Measurements from ENCODE around the gene ASTE1.
"Not testable (repeated sequence)": the region's sequence is repeated elsewhere in the genome, so short reads cannot be mapped to it uniquely, and the experiment has no call there.

ASTE1 gene, protein sequence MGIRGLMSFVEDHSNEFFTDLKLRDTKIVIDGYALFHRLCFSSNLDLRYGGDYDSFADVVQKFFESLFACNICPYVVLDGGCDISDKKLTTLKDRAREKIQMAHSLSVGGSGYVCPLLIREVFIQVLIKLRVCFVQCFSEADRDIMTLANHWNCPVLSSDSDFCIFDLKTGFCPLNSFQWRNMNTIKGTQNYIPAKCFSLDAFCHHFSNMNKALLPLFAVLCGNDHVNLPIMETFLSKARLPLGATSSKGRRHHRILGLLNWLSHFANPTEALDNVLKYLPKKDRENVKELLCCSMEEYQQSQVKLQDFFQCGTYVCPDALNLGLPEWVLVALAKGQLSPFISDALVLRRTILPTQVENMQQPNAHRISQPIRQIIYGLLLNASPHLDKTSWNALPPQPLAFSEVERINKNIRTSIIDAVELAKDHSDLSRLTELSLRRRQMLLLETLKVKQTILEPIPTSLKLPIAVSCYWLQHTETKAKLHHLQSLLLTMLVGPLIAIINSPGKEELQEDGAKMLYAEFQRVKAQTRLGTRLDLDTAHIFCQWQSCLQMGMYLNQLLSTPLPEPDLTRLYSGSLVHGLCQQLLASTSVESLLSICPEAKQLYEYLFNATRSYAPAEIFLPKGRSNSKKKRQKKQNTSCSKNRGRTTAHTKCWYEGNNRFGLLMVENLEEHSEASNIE

DNA sequence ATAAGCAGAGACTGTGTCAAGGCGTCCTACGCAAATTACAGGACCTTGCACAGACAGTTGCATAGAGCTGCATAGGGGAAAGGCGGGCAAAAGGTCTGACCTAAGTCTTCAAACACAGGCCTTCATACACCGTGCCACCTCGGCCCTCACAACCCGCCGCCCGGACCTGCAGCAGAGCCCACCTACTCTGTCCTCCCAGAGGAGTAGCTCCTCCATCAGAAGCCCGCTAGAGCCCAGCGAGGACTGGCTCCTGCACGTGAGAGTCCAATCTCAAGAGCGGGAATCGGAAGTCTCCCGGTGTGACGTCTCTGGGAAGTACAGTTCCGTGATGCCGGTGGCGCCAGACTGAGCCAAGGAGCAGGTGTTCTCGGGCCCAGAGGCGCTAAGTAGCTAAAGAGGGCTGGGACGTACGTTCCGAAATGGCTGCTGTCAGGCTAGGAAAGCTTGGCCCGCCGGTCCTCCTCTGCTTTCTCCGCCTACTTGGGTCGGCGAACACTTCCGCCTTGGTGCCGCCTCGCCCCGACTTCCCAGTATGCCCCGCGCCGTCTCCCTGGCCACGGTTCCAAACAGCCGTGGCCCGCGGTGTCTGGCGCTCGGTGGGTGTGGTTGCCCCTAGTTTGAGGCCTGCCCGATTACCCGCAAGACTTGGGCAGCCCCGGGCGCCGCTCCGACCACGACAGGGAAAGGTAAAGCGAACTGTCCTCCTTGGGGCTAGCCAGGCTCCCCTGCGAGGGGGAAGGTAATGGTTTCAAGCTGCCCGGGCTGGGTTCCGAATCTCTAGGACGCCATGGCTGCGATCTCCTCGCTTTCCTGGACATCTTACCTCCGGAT, at the start of gene ASTE1, which contains the start of gene NEK11:
ASTE1 (minus strand) TSS at position 505 of the 831 bp plus-strand sequence. CDS start 1,519 bp downstream, outside the sequence.
NEK11 (plus strand) TSS at position 557 of the 831 bp plus-strand sequence. CDS start 2,832 bp downstream, outside the sequence.
- DNase-seq (ENCODE audit: insufficient read length, low spot score) (peak; percentile 76), FAIRE-seq (peak; percentile 96)

DNA sequence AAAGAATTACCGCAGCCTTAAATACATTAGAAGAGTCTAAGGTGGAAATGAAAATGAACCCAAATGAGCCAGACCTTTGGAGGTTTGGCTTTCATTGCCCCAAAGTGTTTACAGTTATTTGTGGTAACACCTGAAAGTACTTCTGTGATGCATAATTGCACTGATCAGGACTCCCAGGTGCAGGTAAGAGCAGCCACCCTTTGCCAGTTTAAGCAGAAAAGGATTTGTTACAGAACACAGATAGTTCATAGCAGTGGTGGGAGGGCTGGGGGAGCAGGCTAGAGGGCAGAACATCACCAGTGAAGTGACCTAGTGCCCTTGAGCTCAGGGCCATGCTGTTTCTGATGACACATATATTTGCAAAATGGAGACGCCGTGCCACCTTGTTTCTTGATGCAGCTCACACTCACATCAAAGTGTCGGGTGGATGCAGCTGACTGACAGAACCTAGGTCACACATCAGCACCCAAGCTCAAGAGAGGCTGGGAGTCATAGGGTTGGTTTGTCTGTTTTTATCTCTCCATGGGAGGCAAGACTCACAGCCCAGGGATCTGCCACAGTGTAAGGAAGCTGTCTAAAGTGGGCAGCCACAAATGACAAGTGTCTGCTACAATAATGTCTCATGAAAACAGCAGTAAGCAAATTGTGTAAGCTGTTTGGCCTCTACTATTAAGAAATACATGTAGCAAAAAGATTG, 49.2 kb upstream of the ASTE1 start:
- DNase-seq (ENCODE audit: insufficient read length, low spot score), result no peak
- no peak for FAIRE-seq

DNA sequence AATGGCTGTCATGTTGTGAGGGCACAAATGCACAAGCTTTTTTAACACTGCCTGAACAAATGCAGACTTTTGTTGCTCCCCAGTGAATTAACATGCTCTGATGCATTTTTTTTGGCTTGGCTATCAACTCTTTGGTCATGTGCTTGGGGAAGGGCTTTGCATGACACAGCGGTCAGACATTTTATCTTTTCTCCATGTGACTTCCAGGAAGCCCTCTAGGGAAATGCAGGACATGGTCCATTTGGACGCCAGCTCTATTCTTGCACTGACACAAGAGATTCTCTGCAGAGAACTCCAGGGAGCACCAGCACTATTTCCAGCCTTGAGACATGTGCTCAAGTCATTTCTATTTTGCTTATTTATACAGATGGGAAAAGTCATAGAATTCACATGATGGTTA, 46.2 kb upstream of the ASTE1 start:
- FAIRE-seq, result no peak
- no peak for DNase-seq (ENCODE audit: insufficient read length, low spot score)

DNA sequence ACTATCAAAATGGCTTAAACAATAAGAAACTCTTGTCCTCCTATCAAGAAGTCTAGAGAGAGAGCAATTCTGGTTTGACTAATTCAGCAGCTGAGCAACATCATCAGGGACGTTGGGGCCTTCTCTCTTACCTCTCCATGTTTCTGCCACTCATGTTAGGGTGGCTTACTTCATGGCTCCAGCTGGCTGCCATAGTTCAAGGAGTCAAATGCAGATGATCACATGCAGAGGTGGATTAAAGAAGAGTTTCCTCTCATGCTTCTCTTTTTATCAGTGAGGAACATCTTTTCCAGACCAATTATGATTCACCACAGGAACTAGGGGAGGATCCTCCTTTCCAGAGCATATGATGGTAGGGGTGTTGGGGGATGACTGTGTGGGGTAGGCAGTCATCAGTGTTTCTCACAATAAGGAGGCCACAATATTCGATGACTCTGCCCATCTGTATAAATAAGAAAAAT, 45.5 kb upstream of the ASTE1 start:
- FAIRE-seq, result no peak
- DNase-seq (ENCODE audit: insufficient read length, low spot score), result no peak

DNA sequence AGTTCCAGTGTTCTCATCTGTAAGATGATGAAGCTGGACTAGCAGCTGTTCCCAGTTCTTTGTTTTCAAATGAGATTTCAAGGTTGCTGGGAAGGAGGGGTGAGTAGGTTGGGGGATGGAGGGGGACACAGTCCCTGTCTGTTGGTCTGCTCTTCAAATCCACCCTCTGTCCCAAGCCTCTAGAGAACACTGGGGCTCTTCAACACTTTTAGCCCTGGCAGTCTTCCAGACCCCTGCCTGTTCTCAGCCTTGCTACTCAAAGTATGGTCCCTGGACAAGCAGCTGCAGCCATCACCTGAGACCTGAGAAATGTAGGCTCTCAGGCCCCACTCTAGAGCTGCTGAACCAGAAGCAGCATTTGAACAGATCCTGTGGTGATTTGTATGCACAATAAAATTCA, 41.4 kb upstream of the ASTE1 start:
- DNase-seq (ENCODE audit: insufficient read length, low spot score) (no peak), FAIRE-seq (no peak)

DNA sequence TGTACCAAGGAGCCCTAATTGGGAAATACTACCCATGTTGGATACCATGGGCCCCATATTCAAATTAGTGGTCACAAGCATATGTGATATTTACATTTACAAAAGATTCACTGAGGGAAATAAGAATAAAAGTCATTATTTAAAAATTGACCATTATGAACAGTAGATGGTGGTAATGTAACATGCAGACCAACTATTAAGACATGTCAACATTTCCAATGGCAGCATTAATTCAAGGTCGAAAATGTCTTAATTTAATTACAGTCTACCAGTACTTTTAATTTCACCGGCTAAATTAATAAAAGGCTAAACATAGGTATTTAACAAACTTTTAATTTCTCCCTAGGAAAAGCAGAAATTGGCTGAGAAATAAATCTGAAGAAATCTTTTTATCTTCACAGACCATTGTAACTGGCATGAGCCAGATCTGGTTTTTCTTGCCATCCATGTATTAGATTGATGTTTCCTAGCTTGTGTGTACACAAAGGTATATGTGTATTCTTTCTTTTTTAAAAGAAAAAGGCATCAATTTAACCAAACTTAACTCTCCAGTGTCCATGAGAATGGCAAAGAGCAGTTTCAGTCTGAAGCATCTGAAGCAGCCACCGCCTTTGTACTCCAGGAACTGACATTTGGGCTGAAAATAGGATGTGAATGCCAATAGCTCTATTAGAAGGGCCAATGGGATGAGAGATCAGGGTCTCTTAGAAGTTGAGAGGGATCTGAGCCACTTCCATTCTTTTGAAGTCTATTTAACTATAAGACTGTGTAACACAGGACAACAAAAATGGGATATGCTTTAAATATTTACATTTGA, 26.6 kb upstream of the ASTE1 start:
- DNase-seq (ENCODE audit: insufficient read length, low spot score), result no peak
- FAIRE-seq, result no peak

DNA sequence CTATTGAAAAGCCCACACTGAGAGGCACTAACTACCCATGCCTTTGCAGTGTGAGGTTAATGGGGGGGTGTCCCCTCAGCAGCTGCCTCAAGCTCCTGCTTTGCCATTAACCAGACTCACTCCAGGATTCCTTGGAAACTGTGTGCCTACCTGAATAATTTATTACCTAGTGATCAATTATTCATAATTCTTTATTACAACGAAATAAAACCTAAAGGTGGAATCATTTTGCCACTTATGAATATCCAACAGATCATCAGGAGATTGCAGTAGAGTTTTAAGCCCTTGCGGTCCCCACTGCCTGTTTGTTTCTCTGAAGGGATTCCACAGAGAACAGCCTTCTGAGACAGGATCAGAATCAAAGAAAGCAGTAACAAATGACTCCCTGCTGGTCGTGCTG, 23.4 kb upstream of the ASTE1 start:
- no peak for FAIRE-seq
- DNase-seq (ENCODE audit: insufficient read length, low spot score), result no peak

DNA sequence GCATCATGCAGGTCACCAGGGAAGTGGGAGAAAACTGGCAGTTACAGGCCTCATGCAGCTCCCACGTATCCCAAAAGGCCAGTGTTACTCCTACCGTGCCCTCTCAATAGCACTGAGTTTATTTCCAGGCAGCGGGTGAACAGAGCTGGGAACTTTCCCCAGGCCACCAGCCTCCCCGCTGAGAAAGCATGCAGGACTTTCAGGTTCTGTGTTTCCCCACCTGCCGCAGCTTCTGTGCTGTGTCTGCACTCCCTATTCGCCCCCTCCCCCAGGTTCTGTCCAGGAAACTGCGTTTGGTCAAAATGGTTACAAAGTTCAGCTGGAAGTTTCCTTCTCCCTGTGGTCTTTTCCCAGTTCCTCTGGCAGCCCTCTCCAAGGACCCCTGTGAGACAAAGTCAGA, 21.4 kb upstream of the ASTE1 start:
- FAIRE-seq, result no peak

DNA sequence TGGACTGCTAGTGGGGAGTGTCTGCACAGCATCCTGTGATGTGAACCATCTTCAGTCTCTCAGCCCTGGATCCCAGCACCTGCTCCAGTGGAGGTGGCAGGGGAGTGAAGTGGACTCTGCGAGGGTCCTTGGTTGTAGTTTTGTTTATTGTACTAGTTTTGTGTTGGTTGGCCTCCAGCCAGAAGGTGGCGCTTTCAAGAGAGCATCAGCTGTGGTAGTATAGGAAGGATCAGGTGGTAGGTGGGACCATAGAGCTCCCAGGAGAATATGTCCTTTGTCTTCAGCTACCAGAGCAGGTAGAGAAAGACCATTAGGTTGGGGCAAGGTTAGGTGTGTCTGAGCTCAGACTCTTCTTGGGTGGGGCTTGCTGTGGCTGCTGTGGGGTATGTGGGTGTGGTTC, 21.0 kb upstream of the ASTE1 start:
- DNase-seq (ENCODE audit: insufficient read length, low spot score) (no peak), FAIRE-seq (no peak)

More for the DNA sequence above, 21.4 kb upstream of the ASTE1 start:
- no peak for DNase-seq (ENCODE audit: insufficient read length, low spot score)

DNA sequence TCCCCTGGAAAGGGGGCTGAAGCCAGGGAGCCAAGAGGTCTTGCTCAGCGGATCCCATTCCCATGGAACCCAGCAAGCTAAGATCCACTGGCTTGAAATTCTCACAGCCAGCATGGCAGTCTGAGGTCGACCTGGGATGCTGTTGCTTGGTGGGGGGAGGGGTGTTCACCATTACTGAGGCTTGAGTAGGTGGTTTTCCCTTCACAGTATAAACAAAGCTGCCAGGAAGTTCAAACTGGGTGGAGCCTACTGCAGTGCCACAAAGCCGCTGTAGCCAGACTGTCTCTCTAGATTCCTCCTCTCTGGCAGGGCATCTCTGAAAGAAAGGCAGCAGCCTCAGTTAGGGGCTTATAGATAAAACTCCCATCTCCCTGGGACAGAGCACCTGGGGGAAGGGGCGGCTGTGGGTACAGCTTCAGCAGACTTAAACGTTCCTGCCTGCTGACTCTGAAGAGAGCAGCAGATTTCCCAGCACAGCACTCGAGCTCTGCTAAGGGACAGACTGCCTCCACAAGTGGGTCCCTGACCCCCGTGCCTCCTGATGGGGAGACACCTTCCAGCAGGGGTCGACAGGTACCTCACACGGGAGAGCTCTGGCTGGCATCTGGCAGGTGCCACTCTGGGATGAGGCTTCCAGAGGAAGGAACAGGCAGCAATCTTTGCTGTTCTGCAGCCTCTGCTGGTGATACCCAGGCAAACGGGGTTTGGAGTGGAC, 15.8 kb upstream of the ASTE1 start:
- FAIRE-seq, result not testable (repeated sequence)

DNA sequence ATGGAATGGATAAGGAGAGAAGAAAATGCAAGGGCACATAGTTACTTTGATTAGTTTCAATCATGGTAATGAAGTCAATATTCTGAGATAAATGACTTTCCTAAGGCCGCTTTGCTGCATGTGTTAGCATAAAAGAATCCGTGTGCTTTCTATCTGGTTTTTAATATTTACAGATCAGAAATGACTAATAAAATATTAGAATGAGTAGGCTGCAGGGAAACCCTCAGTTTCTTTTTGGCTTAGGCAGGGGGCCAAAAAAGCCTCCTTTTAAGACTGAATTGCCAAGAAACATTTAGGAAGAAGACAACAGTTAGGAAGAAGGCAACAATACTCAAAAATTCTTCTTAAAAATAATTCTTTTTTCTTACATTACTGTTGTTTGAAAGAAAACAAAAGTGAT, 11.7 kb upstream of the ASTE1 start:
- FAIRE-seq (no peak), DNase-seq (ENCODE audit: insufficient read length, low spot score) (no peak)

More for the DNA sequence above, 15.8 kb upstream of the ASTE1 start:
- DNase-seq (ENCODE audit: insufficient read length, low spot score), result not testable (repeated sequence)

DNA sequence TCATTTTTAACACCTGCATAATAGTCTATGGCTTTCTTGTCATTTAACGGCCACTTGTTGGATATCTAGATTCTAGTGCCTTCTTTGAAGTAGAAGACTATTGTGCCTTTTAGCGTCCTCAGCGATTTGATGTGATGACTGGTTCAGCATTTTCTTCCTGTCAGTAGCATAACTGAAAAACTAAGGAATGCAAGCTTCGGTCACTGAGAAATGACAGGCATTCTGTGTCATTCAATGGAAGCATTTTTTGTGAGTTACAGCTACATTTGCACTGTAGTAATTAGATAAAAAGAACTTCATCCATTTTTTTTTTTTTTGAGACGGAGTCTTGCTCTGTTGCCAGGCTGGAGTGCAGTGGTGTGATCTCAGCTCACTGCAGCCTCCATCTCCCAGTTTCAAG, 10.4 kb upstream of the ASTE1 start:
- DNase-seq (ENCODE audit: insufficient read length, low spot score) (no peak), FAIRE-seq (no peak)

DNA sequence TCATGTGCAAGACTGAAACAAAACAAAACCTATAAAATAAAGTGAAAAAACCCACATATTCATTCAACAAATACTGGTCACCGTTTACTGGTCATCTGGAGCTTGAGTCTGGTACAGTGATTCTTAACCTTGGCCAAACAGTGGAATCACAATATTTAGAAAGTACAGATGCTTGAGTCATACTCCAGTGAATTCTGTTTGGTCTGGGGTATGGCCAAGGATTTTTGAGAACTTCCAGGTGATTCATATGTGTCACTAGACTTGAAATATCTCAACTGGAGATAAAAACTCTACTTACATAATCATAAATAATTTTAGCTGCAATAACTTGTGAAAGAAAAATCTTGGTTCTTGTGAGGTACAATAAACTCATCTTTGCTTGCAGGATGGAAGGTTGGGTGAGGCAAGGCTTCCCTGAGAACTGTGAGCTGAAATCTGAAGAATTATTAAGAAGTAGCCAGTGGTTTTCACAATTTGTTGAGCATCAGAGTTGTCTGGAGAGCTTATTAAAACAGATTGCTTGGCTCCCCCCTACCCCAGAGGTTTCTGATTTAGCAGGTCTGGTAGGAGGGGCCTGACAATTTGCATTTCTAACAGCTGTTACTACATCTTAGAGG, 9.7 kb upstream of the ASTE1 start:
- DNase-seq (ENCODE audit: insufficient read length, low spot score), result no peak
- FAIRE-seq, result no peak

DNA sequence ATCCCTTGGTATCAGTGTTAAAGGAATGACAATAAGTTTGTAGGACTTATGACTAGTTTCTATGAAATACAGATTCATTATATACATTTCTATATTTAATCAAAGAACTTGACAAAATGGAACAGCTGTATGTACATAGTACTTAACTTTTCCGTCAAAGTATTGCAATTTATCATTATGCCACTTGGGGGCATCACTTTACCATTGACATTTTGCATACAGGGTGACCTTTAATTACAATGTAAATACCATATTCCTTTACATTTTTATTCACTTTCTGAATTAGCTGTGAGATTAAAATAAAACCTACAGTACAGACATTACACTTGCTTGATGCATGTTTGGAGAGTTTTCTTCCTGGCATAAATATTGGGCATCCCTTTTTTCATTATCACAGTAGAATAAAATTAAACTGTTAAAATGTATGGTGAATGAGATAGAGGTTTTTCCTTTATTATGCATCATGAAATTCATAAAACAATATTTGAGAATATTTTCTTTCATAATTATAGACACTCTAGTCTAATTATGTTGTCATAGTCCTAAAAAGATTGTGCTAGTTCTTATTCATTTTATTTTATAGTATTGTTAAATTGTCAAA, 7.0 kb upstream of the ASTE1 start:
- DNase-seq (ENCODE audit: insufficient read length, low spot score) (peak; percentile 5), FAIRE-seq (peak; percentile 80)

DNA sequence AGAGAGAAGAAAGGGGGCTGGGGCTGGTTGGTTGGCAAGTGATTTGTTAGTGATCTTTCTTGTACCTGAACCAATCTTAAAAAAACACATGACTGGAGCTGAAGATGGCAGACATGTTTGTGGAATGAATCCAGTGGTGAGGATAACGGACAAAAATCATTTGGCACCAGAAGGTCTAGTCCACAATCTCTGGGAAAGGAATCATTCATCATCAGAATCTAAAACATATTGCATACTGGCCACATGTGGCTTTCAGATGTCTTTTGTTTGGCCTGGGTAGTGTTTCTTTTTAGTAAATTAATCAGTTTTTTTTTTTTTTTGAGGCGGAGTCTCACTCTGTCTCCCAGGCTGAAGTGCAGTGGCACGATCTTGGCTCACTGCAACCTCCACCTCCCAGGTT, 5.0 kb upstream of the ASTE1 start:
- no peak for FAIRE-seq

DNA sequence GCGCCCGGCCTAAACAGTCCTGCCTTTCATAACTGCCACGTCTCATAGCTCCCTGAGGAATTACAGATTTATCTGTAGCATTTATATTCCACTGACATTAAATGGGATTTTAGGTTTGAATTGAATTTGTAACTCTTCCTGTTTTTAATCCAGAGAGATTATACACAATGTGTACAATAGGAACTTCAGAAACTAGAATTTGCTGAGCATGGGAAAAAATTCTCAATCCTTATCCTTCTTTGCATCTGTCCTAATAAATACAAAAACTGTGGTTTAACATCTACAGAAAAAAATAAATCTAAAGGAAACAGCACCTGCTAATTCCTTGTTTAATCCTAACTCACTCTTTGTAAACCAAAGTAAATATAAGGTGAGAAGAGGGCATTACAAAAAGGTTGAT, 2.2 kb upstream of the ASTE1 start:
- FAIRE-seq, result no peak
- DNase-seq (ENCODE audit: insufficient read length, low spot score), result no peak

More for the DNA sequence above, 5.0 kb upstream of the ASTE1 start:
- DNase-seq (ENCODE audit: insufficient read length, low spot score), result no peak

DNA sequence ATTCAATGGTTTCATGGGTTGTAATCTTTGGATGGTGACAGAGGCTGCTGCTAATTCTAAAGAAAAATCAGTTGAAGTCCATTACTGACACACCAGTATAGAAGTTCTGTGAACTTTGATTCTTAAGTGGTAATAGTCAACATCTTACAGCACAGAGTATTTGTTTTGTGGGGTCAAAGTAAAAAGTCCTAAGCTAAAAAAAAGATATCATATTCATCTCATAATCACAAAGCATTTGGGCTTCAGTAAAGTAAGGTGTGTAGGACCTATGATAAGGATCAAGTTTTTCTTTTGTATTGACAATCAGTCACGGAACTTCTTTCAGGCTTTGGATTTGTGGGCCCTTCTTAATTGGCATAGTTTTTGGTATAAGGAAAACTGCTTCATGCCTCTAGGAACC, 1.1 kb downstream of the ASTE1 start:
- DNase-seq (ENCODE audit: insufficient read length, low spot score) (no peak), FAIRE-seq (no peak)

DNA sequence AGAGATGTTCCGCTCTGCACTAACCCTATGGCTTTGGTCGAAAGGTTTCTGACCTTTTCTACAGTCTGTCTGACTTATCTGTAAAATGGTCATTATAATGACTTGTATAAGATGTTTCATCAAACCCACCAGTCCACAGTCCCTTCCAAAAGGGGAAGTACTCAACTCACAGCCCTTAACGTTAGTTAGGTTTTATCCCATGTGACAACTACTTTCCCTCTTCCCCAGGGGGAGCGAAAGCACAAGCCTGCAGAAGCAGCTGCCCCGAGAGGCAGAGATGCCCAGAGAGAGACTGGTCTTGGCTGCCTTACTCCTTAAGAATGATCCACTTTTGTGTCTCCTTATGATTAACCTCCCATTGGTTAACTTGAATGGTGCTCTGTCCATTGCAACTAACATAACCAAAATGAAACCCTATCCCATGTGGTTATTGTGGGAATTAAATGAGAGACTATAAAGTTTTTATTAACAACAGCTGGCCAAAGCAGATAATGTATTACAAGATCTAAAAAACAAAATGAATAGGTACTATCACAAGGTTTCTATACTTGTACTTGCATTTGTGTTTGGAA, 6.4 kb downstream of the ASTE1 start:
- FAIRE-seq (peak; percentile 66), DNase-seq (ENCODE audit: insufficient read length, low spot score) (no peak)

Data from GM19239 (cell line).